Measurements from ENCODE around the gene ADRA1B. TPM values are rescaled to one million over a fixed set of nuclear protein-coding genes. Genes with fewer than 3 reads are reported as not detected.
"Not testable (repeated sequence)": the region's sequence is repeated elsewhere in the genome, so short reads cannot be mapped to it uniquely, and the experiment has no call there.

Gene ADRA1B
- total and polyA plus RNA-seq, 9 donors, result 0.11 to 0.34 (median 0.24) TPM

DNA sequence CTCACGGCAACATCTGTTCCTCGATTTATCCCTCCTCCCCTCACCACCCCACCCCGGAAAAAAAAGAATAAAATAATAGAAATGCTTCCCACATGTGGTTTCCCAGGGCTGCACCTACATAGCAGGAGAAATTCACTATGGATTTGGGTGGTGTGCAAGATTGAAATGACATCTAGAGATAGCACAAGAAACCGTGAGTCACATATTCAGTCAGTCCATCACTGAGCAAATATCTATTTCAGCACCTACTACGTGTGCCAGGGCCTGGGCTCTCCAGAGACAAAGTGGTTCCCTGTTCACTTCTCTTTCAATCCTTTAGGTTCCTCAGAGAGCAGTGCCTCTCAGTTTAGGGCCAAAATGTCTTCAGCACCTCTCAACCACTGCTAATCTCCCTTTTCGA is 47.7 kb downstream of the ADRA1B start:
- Histone ChIP-seq H3K4me3 (ENCODE audit: low read length) (no peak overlapping the region), H3K36me3 (ENCODE audit: control insufficient read depth, insufficient read depth, low read length) (no peaks in the 10 kb centered on the region), H3K27ac (ENCODE audit: low read length) (no peak overlapping the region), H3K27me3 (ENCODE audit: control insufficient read depth, insufficient read depth, low read length) (peaks cover 25% of the 10 kb centered on the region), H3K4me1 (ENCODE audit: control insufficient read depth, insufficient read depth, low read length) (no peaks in the 10 kb centered on the region), H3K9me3 (replicated peaks; ENCODE audit: control insufficient read depth, low read depth, low read length) (no peaks in the 10 kb centered on the region)
- 82% methylated on average over 2 of the region's 6 CpGs for WGBS (ENCODE audit: insufficient coverage)
- no peak for DNase-seq

- H3K4me1 ChIP-seq (ENCODE audit: control insufficient read depth, insufficient read depth, low read length), result no peaks in the 10 kb centered on the region
- H3K27me3 ChIP-seq (ENCODE audit: control insufficient read depth, insufficient read depth, low read length), result peaks cover 31% of the 10 kb centered on the region
- no peaks in the 10 kb centered on the region for H3K9me3 ChIP-seq (replicated peaks; ENCODE audit: control insufficient read depth, low read depth, low read length)
- 59% methylated on average over 7 of the region's 12 CpGs for WGBS (ENCODE audit: insufficient coverage)
- DNase-seq, result peak; percentile 36
- no peak overlapping the region for H3K4me3 ChIP-seq (ENCODE audit: low read length)
- no peak overlapping the region for H3K27ac ChIP-seq (ENCODE audit: low read length)
- no peaks in the 10 kb centered on the region for H3K36me3 ChIP-seq (ENCODE audit: control insufficient read depth, insufficient read depth, low read length)
These were observed 49.0 kb downstream of the ADRA1B start for GRCh38 chr5:159965031-159965837.

DNA sequence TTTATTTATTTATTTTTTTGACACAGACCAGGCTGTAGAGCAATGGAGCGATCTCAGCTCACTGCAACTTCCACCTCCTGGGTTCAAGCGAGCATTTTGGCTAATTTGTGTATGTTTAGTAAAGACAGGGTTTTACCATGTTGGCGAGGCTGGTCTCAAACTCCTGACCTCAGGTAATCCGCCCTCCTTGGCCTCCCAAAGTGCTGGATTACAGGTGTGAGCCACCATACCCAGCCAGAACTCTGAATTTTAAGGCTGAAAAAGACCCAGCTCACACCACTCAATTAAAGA is 49.5 kb downstream of the ADRA1B start:
- H3K4me1 ChIP-seq (ENCODE audit: control insufficient read depth, insufficient read depth, low read length); H3K4me3 ChIP-seq (ENCODE audit: low read length); DNase-seq; H3K9me3 ChIP-seq (replicated peaks; ENCODE audit: control insufficient read depth, low read depth, low read length); H3K36me3 ChIP-seq (ENCODE audit: control insufficient read depth, insufficient read depth, low read length); H3K27ac ChIP-seq (ENCODE audit: low read length): not testable (repeated sequence)
- H3K27me3 ChIP-seq (ENCODE audit: control insufficient read depth, insufficient read depth, low read length), result peaks cover 37% of the 10 kb centered on the region
- WGBS (ENCODE audit: insufficient coverage), result no CpG with 5 or more reads among the region's 4 CpGs

DNA sequence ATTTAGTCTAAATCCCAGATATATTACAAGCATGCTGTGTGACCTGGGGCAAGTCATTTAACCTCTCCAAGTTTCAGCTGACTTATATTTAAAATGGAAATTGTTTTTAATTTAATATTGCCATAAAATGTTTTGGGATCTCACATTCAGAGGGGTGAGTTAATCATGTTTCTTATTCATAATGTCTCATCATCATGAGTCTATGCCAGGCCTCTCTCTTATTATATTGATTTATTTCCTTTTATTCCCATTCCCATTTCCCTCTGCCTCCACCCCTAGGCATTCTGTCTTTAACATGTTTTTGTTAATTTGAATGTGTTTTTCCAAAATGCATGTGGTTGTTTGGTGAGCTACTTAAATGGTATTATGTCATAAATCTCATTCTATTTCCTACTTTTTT is 53.7 kb downstream of the ADRA1B start:
- DNase-seq, result no peak
- Histone ChIP-seq H3K9me3 (replicated peaks; ENCODE audit: control insufficient read depth, low read depth, low read length) (no peaks in the 10 kb centered on the region), H3K27me3 (ENCODE audit: control insufficient read depth, insufficient read depth, low read length) (peaks cover 65% of the 10 kb centered on the region), H3K4me1 (ENCODE audit: control insufficient read depth, insufficient read depth, low read length) (peaks cover 6% of the 10 kb centered on the region), H3K4me3 (ENCODE audit: low read length) (no peak overlapping the region), H3K27ac (ENCODE audit: low read length) (no peak overlapping the region), H3K36me3 (ENCODE audit: control insufficient read depth, insufficient read depth, low read length) (no peaks in the 10 kb centered on the region)

DNA sequence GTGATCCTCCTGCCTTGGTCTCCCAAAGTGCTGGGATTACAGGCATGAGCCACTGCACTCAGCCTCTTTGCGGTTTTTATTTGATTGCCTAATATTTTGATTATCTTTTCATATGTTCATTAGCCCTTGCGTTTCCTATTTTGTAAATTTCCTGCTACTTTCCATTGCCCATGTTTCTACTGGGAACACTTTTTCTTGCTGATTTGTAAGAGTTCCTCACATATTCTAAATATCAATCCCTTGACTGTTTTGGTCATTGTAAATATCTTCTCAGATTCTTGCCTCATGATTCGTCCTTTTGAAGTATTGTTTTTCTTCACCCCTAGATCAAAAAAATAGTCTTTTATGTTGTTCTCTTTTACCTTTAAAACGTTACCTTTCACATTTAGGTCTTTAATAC is 54.8 kb downstream of the ADRA1B start:
- Histone ChIP-seq H3K4me1 (ENCODE audit: control insufficient read depth, insufficient read depth, low read length) (peaks cover 6% of the 10 kb centered on the region), H3K36me3 (ENCODE audit: control insufficient read depth, insufficient read depth, low read length) (no peaks in the 10 kb centered on the region), H3K4me3 (ENCODE audit: low read length) (no peak overlapping the region), H3K27ac (ENCODE audit: low read length) (no peak overlapping the region), H3K27me3 (ENCODE audit: control insufficient read depth, insufficient read depth, low read length) (peaks cover 63% of the 10 kb centered on the region), H3K9me3 (replicated peaks; ENCODE audit: control insufficient read depth, low read depth, low read length) (no peaks in the 10 kb centered on the region)
- WGBS (ENCODE audit: insufficient coverage), result no CpG with 5 or more reads among the region's 4 CpGs
- no peak for DNase-seq

- Histone ChIP-seq H3K36me3 (ENCODE audit: control insufficient read depth, insufficient read depth, low read length) (no peaks in the 10 kb centered on the region), H3K4me1 (ENCODE audit: control insufficient read depth, insufficient read depth, low read length) (peaks cover 6% of the 10 kb centered on the region), H3K4me3 (ENCODE audit: low read length) (no peak overlapping the region), H3K9me3 (replicated peaks; ENCODE audit: control insufficient read depth, low read depth, low read length) (no peaks in the 10 kb centered on the region), H3K27me3 (ENCODE audit: control insufficient read depth, insufficient read depth, low read length) (peaks cover 59% of the 10 kb centered on the region), H3K27ac (ENCODE audit: low read length) (no peak overlapping the region)
- no peak for DNase-seq
- WGBS (ENCODE audit: insufficient coverage), result 25% methylated on average over 10 of the region's 11 CpGs
These were observed 55.2 kb downstream of the ADRA1B start for GRCh38 chr5:159971514-159971913.

DNA sequence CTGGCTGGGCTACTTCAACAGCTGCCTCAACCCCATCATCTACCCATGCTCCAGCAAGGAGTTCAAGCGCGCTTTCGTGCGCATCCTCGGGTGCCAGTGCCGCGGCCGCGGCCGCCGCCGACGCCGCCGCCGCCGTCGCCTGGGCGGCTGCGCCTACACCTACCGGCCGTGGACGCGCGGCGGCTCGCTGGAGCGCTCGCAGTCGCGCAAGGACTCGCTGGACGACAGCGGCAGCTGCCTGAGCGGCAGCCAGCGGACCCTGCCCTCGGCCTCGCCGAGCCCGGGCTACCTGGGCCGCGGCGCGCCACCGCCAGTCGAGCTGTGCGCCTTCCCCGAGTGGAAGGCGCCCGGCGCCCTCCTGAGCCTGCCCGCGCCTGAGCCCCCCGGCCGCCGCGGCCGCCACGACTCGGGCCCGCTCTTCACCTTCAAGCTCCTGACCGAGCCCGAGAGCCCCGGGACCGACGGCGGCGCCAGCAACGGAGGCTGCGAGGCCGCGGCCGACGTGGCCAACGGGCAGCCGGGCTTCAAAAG is 55.7 kb downstream of the ADRA1B start:
- H3K27me3 ChIP-seq (ENCODE audit: control insufficient read depth, insufficient read depth, low read length), result peaks cover 59% of the 10 kb centered on the region
- DNase-seq, result peak; percentile 9
- under 1% methylated on average over 74 of the region's 76 CpGs for WGBS (ENCODE audit: insufficient coverage)
- no peak overlapping the region for H3K4me3 ChIP-seq (ENCODE audit: low read length)
- no peak overlapping the region for H3K27ac ChIP-seq (ENCODE audit: low read length)
- H3K36me3 ChIP-seq (ENCODE audit: control insufficient read depth, insufficient read depth, low read length), result no peaks in the 10 kb centered on the region
- no peaks in the 10 kb centered on the region for H3K9me3 ChIP-seq (replicated peaks; ENCODE audit: control insufficient read depth, low read depth, low read length)
- peaks cover 6% of the 10 kb centered on the region for H3K4me1 ChIP-seq (ENCODE audit: control insufficient read depth, insufficient read depth, low read length)

GRCh38 chr5:159972538-159973362 is 56.5 kb downstream of the ADRA1B start:
- peaks cover 6% of the 10 kb centered on the region for H3K4me1 ChIP-seq (ENCODE audit: control insufficient read depth, insufficient read depth, low read length)
- no peak overlapping the region for H3K4me3 ChIP-seq (ENCODE audit: low read length)
- no peaks in the 10 kb centered on the region for H3K9me3 ChIP-seq (replicated peaks; ENCODE audit: control insufficient read depth, low read depth, low read length)
- no peak overlapping the region for H3K27ac ChIP-seq (ENCODE audit: low read length)
- peaks cover 65% of the 10 kb centered on the region for H3K27me3 ChIP-seq (ENCODE audit: control insufficient read depth, insufficient read depth, low read length)
- 37% methylated on average over 19 of the region's 50 CpGs for WGBS (ENCODE audit: insufficient coverage)
- no peak for DNase-seq
- H3K36me3 ChIP-seq (ENCODE audit: control insufficient read depth, insufficient read depth, low read length), result no peaks in the 10 kb centered on the region

DNA sequence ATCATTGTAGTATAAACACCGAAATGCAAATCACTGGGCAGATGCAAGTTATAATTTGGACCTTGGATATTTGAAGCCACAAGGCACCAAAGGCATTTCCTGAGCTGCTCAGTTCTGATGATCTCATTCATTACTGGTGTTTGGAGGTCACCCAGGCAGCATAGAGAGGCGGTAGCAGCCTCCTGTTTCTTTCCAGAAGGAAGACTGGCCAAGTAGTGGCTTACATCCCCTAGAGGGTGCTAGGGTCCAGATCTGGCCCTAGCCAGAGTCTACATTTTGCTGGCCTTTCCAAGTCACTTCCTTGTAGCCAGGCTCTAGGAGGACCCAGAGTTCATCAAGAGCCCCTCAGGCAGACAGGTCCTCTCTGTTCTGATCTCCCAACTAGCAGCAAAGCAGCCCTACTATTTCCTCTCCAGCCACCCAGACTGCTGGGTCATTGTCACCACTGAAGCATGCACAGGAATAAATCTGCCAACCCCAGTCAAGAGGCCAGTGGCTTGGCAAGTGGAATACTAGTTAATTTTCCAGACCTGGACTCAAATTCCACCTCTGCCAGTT is 59.3 kb downstream of the ADRA1B start:
- H3K4me1 ChIP-seq (ENCODE audit: control insufficient read depth, insufficient read depth, low read length), result peaks cover 6% of the 10 kb centered on the region
- 18% methylated on average over 2 of the region's 2 CpGs for WGBS (ENCODE audit: insufficient coverage)
- H3K9me3 ChIP-seq (replicated peaks; ENCODE audit: control insufficient read depth, low read depth, low read length), result no peaks in the 10 kb centered on the region
- H3K36me3 ChIP-seq (ENCODE audit: control insufficient read depth, insufficient read depth, low read length), result no peaks in the 10 kb centered on the region
- H3K27me3 ChIP-seq (ENCODE audit: control insufficient read depth, insufficient read depth, low read length), result peaks cover 57% of the 10 kb centered on the region
- DNase-seq, result peak; percentile 36
- no peak overlapping the region for H3K27ac ChIP-seq (ENCODE audit: low read length)
- H3K4me3 ChIP-seq (ENCODE audit: low read length), result no peak overlapping the region

GRCh38 chr5:159976921-159977320 is 60.6 kb downstream of the ADRA1B start:
- 80% methylated on average over 1 of the region's 3 CpGs for WGBS (ENCODE audit: insufficient coverage)
- Histone ChIP-seq H3K27ac (ENCODE audit: low read length) (no peak overlapping the region), H3K27me3 (ENCODE audit: control insufficient read depth, insufficient read depth, low read length) (peaks cover 46% of the 10 kb centered on the region), H3K9me3 (replicated peaks; ENCODE audit: control insufficient read depth, low read depth, low read length) (no peaks in the 10 kb centered on the region), H3K4me1 (ENCODE audit: control insufficient read depth, insufficient read depth, low read length) (peaks cover 4% of the 10 kb centered on the region), H3K4me3 (ENCODE audit: low read length) (no peak overlapping the region), H3K36me3 (ENCODE audit: control insufficient read depth, insufficient read depth, low read length) (no peaks in the 10 kb centered on the region)
- no peak for DNase-seq
